HG03159 (cell line): Measurements from ENCODE around the gene CSH1.
"Not testable (repeated sequence)": the region's sequence is repeated elsewhere in the genome, so short reads cannot be mapped to it uniquely, and the experiment has no call there.

Experiments used
- ATAC-seq: cut with Tn5 transposase; IDR thresholded peaks from one replicate; pipeline ENCODE4 v1.9.1; 2021; ENCODE audit warnings: mild to moderate bottlenecking, moderate library complexity; ENCODE audit not compliant: unreplicated experiment

Gene CSH1

GRCh38 chr17:63907161-63907778 is 10.9 kb upstream of the CSH1 start:
- not testable (repeated sequence) for ATAC-seq

GRCh38 chr17:63904796-63905195 is 8.4 kb upstream of the CSH1 start:
- not testable (repeated sequence) for ATAC-seq

- not testable (repeated sequence) for ATAC-seq
Observed at GRCh38 chr17:63903787-63904201, 7.4 kb upstream of the CSH1 start.

- ATAC-seq, result not testable (repeated sequence)
Observed at GRCh38 chr17:63901971-63902370, 5.6 kb upstream of the CSH1 start.

GRCh38 chr17:63898899-63899798 is 2.8 kb upstream of the CSH1 start:
- not testable (repeated sequence) for ATAC-seq

- not testable (repeated sequence) for ATAC-seq
Observed at GRCh38 chr17:63894821-63895220, 1.6 kb downstream of the CSH1 start.

GRCh38 chr17:63894021-63894420 is 2.4 kb downstream of the CSH1 start:
- not testable (repeated sequence) for ATAC-seq

GRCh38 chr17:63892316-63893037 is 3.9 kb downstream of the CSH1 start:
- not testable (repeated sequence) for ATAC-seq

GRCh38 chr17:63889026-63889848 is 7.1 kb downstream of the CSH1 start:
- ATAC-seq, result not testable (repeated sequence)

- not testable (repeated sequence) for ATAC-seq
Observed at GRCh38 chr17:63885119-63885518, 11.3 kb downstream of the CSH1 start.

GRCh38 chr17:63882626-63883126 is 13.7 kb downstream of the CSH1 start:
- not testable (repeated sequence) for ATAC-seq

- no peak for ATAC-seq
Observed at GRCh38 chr17:63881935-63882601, 14.3 kb downstream of the CSH1 start, which contains the start of gene GH2. GH2 (minus strand) TSS chr17:63881944; CDS start chr17:63881801, 143 bp downstream.

GRCh38 chr17:63881337-63881736 is 15.0 kb downstream of the CSH1 start:
- ATAC-seq, result not testable (repeated sequence)

- no peak for ATAC-seq
Observed at GRCh38 chr17:63880706-63881105, 15.7 kb downstream of the CSH1 start.

- not testable (repeated sequence) for ATAC-seq
Observed at GRCh38 chr17:63878413-63878812, 18.0 kb downstream of the CSH1 start.

GRCh38 chr17:63874693-63875092 is 21.7 kb downstream of the CSH1 start:
- ATAC-seq, result not testable (repeated sequence)

- ATAC-seq, result not testable (repeated sequence)
Observed at GRCh38 chr17:63874061-63874626, 22.2 kb downstream of the CSH1 start.

GRCh38 chr17:63873577-63873976 is 22.8 kb downstream of the CSH1 start, which contains the start of gene CSH2:
CSH2 (minus strand) TSS chr17:63873677; CDS start chr17:63873614, 63 bp downstream.
- not testable (repeated sequence) for ATAC-seq
